H9 (cell line): ENCODE measurements around the gene TBC1D9. TPM values are rescaled to one million over a fixed set of nuclear protein-coding genes. Genes with fewer than 3 reads are reported as not detected.

ENCODE experiments used
- DNase-seq: peaks from one replicate; pipeline ENCODE4 v3.0.0-alpha.2; 2017
- H2AFZ ChIP-seq: one replicate; pipeline ENCODE4 v1.6.1; 2013; ENCODE audit warnings: mild to moderate bottlenecking, low read length, control low read depth, moderate library complexity
- H2AK5ac ChIP-seq: 2 replicates; pipeline ENCODE4 v1.6.1; 2013; ENCODE audit warnings: low read length, control low read depth, mixed read lengths; ENCODE audit not compliant: insufficient read length
- H2BK120ac ChIP-seq: one replicate; pipeline ENCODE4 v1.6.1; 2013; ENCODE audit warnings: low read depth, mild to moderate bottlenecking, low read length, control low read depth, inconsistent platforms; ENCODE audit not compliant: poor library complexity, severe bottlenecking
- H2BK12ac ChIP-seq: 2 replicates; pipeline ENCODE4 v1.6.1; 2013; ENCODE audit warnings: low read length, control low read depth, mixed read lengths, low read depth; ENCODE audit not compliant: insufficient read length
- H2BK15ac ChIP-seq: 2 replicates; pipeline ENCODE4 v1.6.1; 2013; ENCODE audit warnings: low read depth, low read length, control low read depth
- H2BK20ac ChIP-seq: one replicate; pipeline ENCODE4 v1.6.1; 2013; ENCODE audit warnings: low read depth, mild to moderate bottlenecking, low read length, control low read depth, inconsistent platforms; ENCODE audit not compliant: poor library complexity, severe bottlenecking
- H2BK5ac ChIP-seq: 2 replicates; pipeline ENCODE4 v1.6.1; 2013; ENCODE audit warnings: low read length, control low read depth, mixed read lengths; ENCODE audit not compliant: insufficient read length
- H3K14ac ChIP-seq: 2 replicates; pipeline ENCODE4 v1.6.1; 2013; ENCODE audit warnings: low read length, control low read depth; ENCODE audit not compliant: insufficient read depth
- H3K18ac ChIP-seq: 2 replicates; pipeline ENCODE4 v1.6.1; 2013; ENCODE audit warnings: low read depth, mild to moderate bottlenecking, mixed read lengths, low read length, control low read depth; ENCODE audit not compliant: insufficient read length
- H3K23ac ChIP-seq: 2 replicates; pipeline ENCODE4 v1.6.1; 2013; ENCODE audit warnings: low read length, control low read depth, mixed read lengths, low read depth; ENCODE audit not compliant: insufficient read length
- H3K23me2 ChIP-seq: 2 replicates; pipeline ENCODE4 v1.6.1; 2013; ENCODE audit warnings: low read depth, mild to moderate bottlenecking, mixed read lengths, low read length, control low read depth; ENCODE audit not compliant: insufficient read length, poor library complexity, severe bottlenecking
- H3K27ac ChIP-seq: 2 replicates; pipeline ENCODE4 v1.5.1; 2013; ENCODE audit warnings: low read length, control low read depth, mixed read lengths, low read depth; ENCODE audit not compliant: insufficient read length
- H3K27me3 ChIP-seq: 2 replicates; pipeline ENCODE4 v1.6.1; 2013; ENCODE audit warnings: low read length, control low read depth, inconsistent platforms; ENCODE audit not compliant: insufficient read depth
- H3K4ac ChIP-seq: 2 replicates; pipeline ENCODE4 v1.6.1; 2013; ENCODE audit warnings: low read depth, mild to moderate bottlenecking, control low read depth, inconsistent platforms, low read length, moderate library complexity
- H3K4me1 ChIP-seq: 2 replicates; pipeline ENCODE4 v1.6.1; 2013; ENCODE audit warnings: low read length, control low read depth, inconsistent platforms; ENCODE audit not compliant: insufficient read depth
- H3K4me2 ChIP-seq: 2 replicates; pipeline ENCODE4 v1.6.1; 2013; ENCODE audit warnings: low read length, control low read depth, mixed read lengths; ENCODE audit not compliant: insufficient read length, insufficient read depth
- H3K56ac ChIP-seq: 2 replicates; pipeline ENCODE4 v1.6.1; 2013; ENCODE audit warnings: low read depth, mild to moderate bottlenecking, mixed read lengths, low read length, control low read depth; ENCODE audit not compliant: insufficient read length
- H3K79me1 ChIP-seq: 2 replicates; pipeline ENCODE4 v1.6.1; 2013; ENCODE audit warnings: low read depth, mild to moderate bottlenecking, moderate library complexity, low read length, control low read depth, inconsistent platforms; ENCODE audit not compliant: insufficient read depth, poor library complexity, severe bottlenecking
- H3K79me2 ChIP-seq: 2 replicates; pipeline ENCODE4 v1.6.1; 2013; ENCODE audit warnings: low read length, control low read depth, inconsistent platforms; ENCODE audit not compliant: insufficient read depth
- H3K9ac ChIP-seq: 2 replicates; pipeline ENCODE4 v1.6.1; 2013; ENCODE audit warnings: low read length, control low read depth, mixed read lengths; ENCODE audit not compliant: insufficient read length; ENCODE audit errors: extremely low read depth
- H3K9me3 ChIP-seq: one replicate; pipeline ENCODE4 v1.6.1; 2013; ENCODE audit warnings: low read depth, low read length, inconsistent platforms; ENCODE audit not compliant: control insufficient read depth
- H3T11ph ChIP-seq: one replicate; pipeline ENCODE4 v1.6.1; 2013; ENCODE audit warnings: mild to moderate bottlenecking, low read length, control low read depth, inconsistent platforms
- H4K20me1 ChIP-seq: one replicate; pipeline ENCODE4 v1.6.1; 2013; ENCODE audit not compliant: control insufficient read depth, insufficient read length, insufficient read depth
- H4K5ac ChIP-seq: 2 replicates; pipeline ENCODE4 v1.6.1; 2013; ENCODE audit warnings: low read depth, mild to moderate bottlenecking, mixed read lengths, low read length, control low read depth; ENCODE audit not compliant: insufficient read length
- H4K8ac ChIP-seq: replicated peaks from 2 replicates; pipeline ENCODE4 v1.6.1; 2013; ENCODE audit warnings: low read length, control low read depth, mixed read lengths, low read depth; ENCODE audit not compliant: insufficient read length
- H4K91ac ChIP-seq: 2 replicates; pipeline ENCODE4 v1.6.1; 2013; ENCODE audit warnings: low read depth, mild to moderate bottlenecking, moderate library complexity, mixed read lengths, low read length, control low read depth; ENCODE audit not compliant: insufficient read length
- H3K27ac Mint-ChIP-seq, 3 experiments: 2 replicates in 2 of 3; 3 replicates in 1 of 3; pipeline ENCODE4 v1.8.0; 2020 to 2021; ENCODE audit warnings: mixed read lengths in 3 of 3, mild to moderate bottlenecking in 1 of 3, moderate library complexity in 1 of 3
- H3K27me3 Mint-ChIP-seq: 2 replicates; pipeline ENCODE4 v1.8.0; 2021; ENCODE audit warnings: low read depth, mild to moderate bottlenecking, moderate library complexity, mixed read lengths
- H3K36me3 Mint-ChIP-seq, 3 experiments: 2 replicates in 2 of 3; 3 replicates in 1 of 3; pipeline ENCODE4 v1.8.0; 2020 to 2021; ENCODE audit warnings: low read depth in 3 of 3, mixed read lengths in 3 of 3; ENCODE audit not compliant: insufficient read depth in 1 of 3
- H3K4me1 Mint-ChIP-seq, 2 experiments: 2 replicates each; pipeline ENCODE4 v1.8.0; 2020; ENCODE audit warnings: mixed read lengths in 2 of 2
- H3K4me3 Mint-ChIP-seq, 2 experiments: 2 replicates in 1 of 2; 3 replicates in 1 of 2; pipeline ENCODE4 v1.8.0; 2020 to 2021; ENCODE audit warnings: mild to moderate bottlenecking in 2 of 2, mixed read lengths in 2 of 2, moderate library complexity in 1 of 2
- H3K9me3 Mint-ChIP-seq, 2 experiments: 2 replicates in 1 of 2; 3 replicates in 1 of 2; pipeline ENCODE4 v1.8.0; 2020; ENCODE audit warnings: mild to moderate bottlenecking in 2 of 2, mixed read lengths in 2 of 2, moderate library complexity in 1 of 2
- CTCF ChIP-seq: fragments of 200-600 bp; sonication (generic); conservative IDR thresholded peaks from 3 replicates; pipeline ENCODE4 v1.8.0; 2021; ENCODE audit warnings: antibody characterized with exemption, mild to moderate bottlenecking
- WGBS: extraction: QIAGEN DNeasy Blood & Tissue Kit; methylation state at CpG from one replicate; pipeline ENCODE4 v1.1.7; 2013; ENCODE audit warnings: missing lambda C conversion rate, low lambda C conversion rate, mixed read lengths; ENCODE audit not compliant: insufficient read length; ENCODE audit errors: extremely low coverage; 5-methylcytosine and 5-hydroxymethylcytosine counted together
- total RNA-seq: library from RNA; stranded (reverse); gene quantifications from 2 replicates; pipeline ENCODE4 v1.2.1, GENCODE V29; 2021

Gene TBC1D9
- total RNA-seq, 1 experiment from 2014 or later = 0.63 TPM

GRCh38 chr4:140635606-140636005 lies 120.6 kb downstream of the TBC1D9 start:
- no peaks in the 10 kb centered on the region for H4K20me1 ChIP-seq
- Mint-ChIP-seq H3K36me3 (no peaks in the 10 kb centered on the region), H3K27ac (0 out of 7 replicates have a peak overlapping the region, but pooled peaks of 1 of the 3 experiments have one; percentile 10), H3K27me3 (no peaks in the 10 kb centered on the region; the same call in 1 of the 2 replicates), H3K9me3 (no peaks in the 10 kb centered on the region), H3K4me3 (no peak overlapping the region), H3K4me1 (peaks cover 12 to 15% of the 10 kb centered on the region in 2 experiments)
- H3K14ac ChIP-seq = no peak overlapping the region
- H3K4me1 ChIP-seq = no peaks in the 10 kb centered on the region
- H2AFZ ChIP-seq = no peak overlapping the region
- WGBS = no CpG with 5 or more reads among the region's 6 CpGs
- no peak overlapping the region for H2BK120ac ChIP-seq
- no peak overlapping the region for H2BK15ac ChIP-seq
- H3T11ph ChIP-seq = no peak overlapping the region
- H3K79me2 ChIP-seq = no peaks in the 10 kb centered on the region
- no peak overlapping the region for H2AK5ac ChIP-seq
- H3K18ac ChIP-seq = no peak overlapping the region
- H3K79me1 ChIP-seq = no peaks in the 10 kb centered on the region
- H4K8ac ChIP-seq = no peak overlapping the region
- H3K23me2 ChIP-seq = no peaks in the 10 kb centered on the region
- H3K27me3 ChIP-seq = no peaks in the 10 kb centered on the region
- no peak overlapping the region for H3K56ac ChIP-seq
- H2BK5ac ChIP-seq = no peak overlapping the region
- H2BK20ac ChIP-seq = no peak overlapping the region
- no peak overlapping the region for H4K91ac ChIP-seq
- TF ChIP-seq CTCF = no peak
- H2BK12ac ChIP-seq = no peak overlapping the region
- H3K23ac ChIP-seq = no peak overlapping the region
- H3K27ac ChIP-seq = no peak overlapping the region
- no peak overlapping the region for H4K5ac ChIP-seq
- H3K9me3 ChIP-seq = no peaks in the 10 kb centered on the region
- peak; percentile 44 for DNase-seq
- H3K4ac ChIP-seq = no peak overlapping the region
- no peak overlapping the region for H3K4me2 ChIP-seq
- no peak overlapping the region for H3K9ac ChIP-seq
